Measurements from ENCODE around the gene TMIGD3. TPM values are rescaled to one million over a fixed set of nuclear protein-coding genes. Genes with fewer than 3 reads are reported as not detected.
A peak's percentile ranks its signal among the peaks of the same experiment; 100 is the strongest.

TMIGD3 gene
- polyA plus RNA-seq, 3 donors = 2.0 to 3.1 (median 2.1) TPM

DNA sequence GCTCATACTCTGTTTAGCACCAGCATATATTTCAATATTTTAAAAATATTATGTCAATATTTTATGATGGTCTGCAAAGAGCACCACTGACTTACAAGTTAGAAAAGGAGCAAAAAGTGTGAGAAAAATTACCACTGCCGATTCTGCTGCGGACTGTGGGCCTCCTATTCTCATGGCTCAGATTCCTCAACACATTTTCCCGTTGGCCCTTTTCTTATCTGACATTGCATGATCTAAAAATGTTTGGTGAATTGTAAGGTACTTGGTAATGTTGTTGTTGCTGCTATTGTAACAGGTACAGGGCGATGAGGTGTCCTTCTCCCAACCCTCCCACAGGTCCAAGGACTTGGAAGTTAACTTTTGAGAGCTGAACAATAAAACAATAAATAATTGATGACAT, 28.9 kb downstream of the TMIGD3 start:
- Mint-ChIP-seq H3K27me3 (ENCODE audit: low read depth in 3 of 3) (no peaks in the 10 kb centered on the region), H3K36me3 (peaks cover 31% of the 10 kb centered on the region in 2 donors), H3K9me3 (no peaks in the 10 kb centered on the region), H3K4me3 (peak overlapping the region; percentile 85 to 97), H3K4me1 (peaks cover 50% of the 10 kb centered on the region), H3K27ac (peak overlapping the region in 6 of 7 donors; percentile 97 to 98 (median 98))
- Histone ChIP-seq H3K4me1 (ENCODE audit: control insufficient read depth in 1 of 2, insufficient read depth in 2 of 2, low read length in 2 of 2) (peaks cover 74 to 83% of the 10 kb centered on the region in 2 donors), H4K20me1 (ENCODE audit: insufficient read depth, low read length) (no peaks in the 10 kb centered on the region), H3K4me3 (replicated peaks in 1 of 3; ENCODE audit: low read depth in 2 of 3, low read length in 3 of 3) (peak overlapping the region; percentile 86 to 100 (median 96)), H3K9ac (ENCODE audit: insufficient read depth, low read length, poor library complexity, severe bottlenecking) (peak overlapping the region; percentile 86), H3K79me2 (ENCODE audit: insufficient read depth, low read length) (peaks cover 66% of the 10 kb centered on the region), H3K27me3 (ENCODE audit: control insufficient read depth in 2 of 2, insufficient read depth in 2 of 2, low read length in 2 of 2) (no peaks in the 10 kb centered on the region), H3K9me3 (replicated peaks in 1 of 2; ENCODE audit: control insufficient read depth in 1 of 2, insufficient read depth in 1 of 2, low read length in 2 of 2) (no peaks in the 10 kb centered on the region), H2AFZ (ENCODE audit: insufficient read depth, low read depth, low read length, poor library complexity, severe bottlenecking) (peak overlapping the region; percentile 12), H3K27ac (ENCODE audit: low read depth in 1 of 2, low read length in 2 of 2) (peak overlapping the region; percentile 81 to 97), H3K4me2 (replicated peaks; ENCODE audit: extremely low read depth, low read length, poor library complexity, severe bottlenecking) (peak overlapping the region; percentile 89), H3K36me3 (replicated peaks in 1 of 2; ENCODE audit: control insufficient read depth in 1 of 2, insufficient read depth in 2 of 2, low read length in 2 of 2) (peaks cover 12 to 16% of the 10 kb centered on the region in 2 donors)
- no CpG with 5 or more reads among the region's 4 CpGs for WGBS (ENCODE audit: insufficient coverage)
- TF ChIP-seq, protein P1, sequence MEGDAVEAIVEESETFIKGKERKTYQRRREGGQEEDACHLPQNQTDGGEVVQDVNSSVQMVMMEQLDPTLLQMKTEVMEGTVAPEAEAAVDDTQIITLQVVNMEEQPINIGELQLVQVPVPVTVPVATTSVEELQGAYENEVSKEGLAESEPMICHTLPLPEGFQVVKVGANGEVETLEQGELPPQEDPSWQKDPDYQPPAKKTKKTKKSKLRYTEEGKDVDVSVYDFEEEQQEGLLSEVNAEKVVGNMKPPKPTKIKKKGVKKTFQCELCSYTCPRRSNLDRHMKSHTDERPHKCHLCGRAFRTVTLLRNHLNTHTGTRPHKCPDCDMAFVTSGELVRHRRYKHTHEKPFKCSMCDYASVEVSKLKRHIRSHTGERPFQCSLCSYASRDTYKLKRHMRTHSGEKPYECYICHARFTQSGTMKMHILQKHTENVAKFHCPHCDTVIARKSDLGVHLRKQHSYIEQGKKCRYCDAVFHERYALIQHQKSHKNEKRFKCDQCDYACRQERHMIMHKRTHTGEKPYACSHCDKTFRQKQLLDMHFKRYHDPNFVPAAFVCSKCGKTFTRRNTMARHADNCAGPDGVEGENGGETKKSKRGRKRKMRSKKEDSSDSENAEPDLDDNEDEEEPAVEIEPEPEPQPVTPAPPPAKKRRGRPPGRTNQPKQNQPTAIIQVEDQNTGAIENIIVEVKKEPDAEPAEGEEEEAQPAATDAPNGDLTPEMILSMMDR (IDR thresholded peaks at IDR 0.05) = no peak
- DNase-seq = no peak
- intact Hi-C loops (cut with micrococcal nuclease) = loop anchor here (5.0 kb wide), 1 partner anchor 33 kb away; no protein-coding TSS in a partner anchor

DNA sequence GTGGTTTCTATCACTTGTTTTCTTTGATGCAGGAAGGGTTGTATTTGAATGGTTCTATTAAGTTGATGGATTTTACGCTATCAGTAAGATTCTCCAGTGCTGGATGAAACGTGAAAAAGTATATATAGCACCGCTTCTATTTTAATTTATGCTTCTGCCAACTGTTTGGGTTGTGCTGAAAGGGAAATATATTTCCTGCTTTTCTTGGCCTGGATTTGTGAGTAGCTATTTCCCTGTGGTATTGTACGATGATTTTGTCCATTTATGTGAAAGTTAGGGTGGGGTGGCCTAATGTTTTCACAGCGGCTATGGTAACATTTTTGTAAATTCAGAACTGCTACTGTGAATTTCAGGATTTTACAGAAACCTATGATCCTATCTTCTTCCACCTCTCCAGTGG, 29.3 kb downstream of the TMIGD3 start:
- TF ChIP-seq, protein P1 (IDR thresholded peaks at IDR 0.05) = no peak
- no peaks in the 10 kb centered on the region for H3K9me3 Mint-ChIP-seq
- peak overlapping the region; percentile 12 for H2AFZ ChIP-seq (ENCODE audit: insufficient read depth, low read depth, low read length, poor library complexity, severe bottlenecking)

More for the DNA sequence above, 29.3 kb downstream of the TMIGD3 start:
- Histone ChIP-seq H3K4me1 (ENCODE audit: control insufficient read depth in 1 of 2, insufficient read depth in 2 of 2, low read length in 2 of 2) (peaks cover 78 to 87% of the 10 kb centered on the region in 2 donors), H3K9me3 (replicated peaks in 1 of 2; ENCODE audit: control insufficient read depth in 1 of 2, insufficient read depth in 1 of 2, low read length in 2 of 2) (no peaks in the 10 kb centered on the region), H4K20me1 (ENCODE audit: insufficient read depth, low read length) (no peaks in the 10 kb centered on the region), H3K79me2 (ENCODE audit: insufficient read depth, low read length) (peaks cover 66% of the 10 kb centered on the region), H3K27me3 (ENCODE audit: control insufficient read depth in 2 of 2, insufficient read depth in 2 of 2, low read length in 2 of 2) (no peaks in the 10 kb centered on the region), H3K4me3 (replicated peaks in 1 of 3; ENCODE audit: low read depth in 2 of 3, low read length in 3 of 3) (peak overlapping the region; percentile 86 to 100 (median 96)), H3K9ac (ENCODE audit: insufficient read depth, low read length, poor library complexity, severe bottlenecking) (peak overlapping the region; percentile 86), H3K36me3 (replicated peaks in 1 of 2; ENCODE audit: control insufficient read depth in 1 of 2, insufficient read depth in 2 of 2, low read length in 2 of 2) (peaks cover 12 to 17% of the 10 kb centered on the region in 2 donors), H3K27ac (ENCODE audit: low read depth in 1 of 2, low read length in 2 of 2) (peak overlapping the region; percentile 81 to 97), H3K4me2 (replicated peaks; ENCODE audit: extremely low read depth, low read length, poor library complexity, severe bottlenecking) (peak overlapping the region; percentile 89)
- DNase-seq = no peak
- WGBS (ENCODE audit: insufficient coverage) = 0% methylated on average over 1 of the region's 5 CpGs
- Mint-ChIP-seq H3K4me1 (peaks cover 46% of the 10 kb centered on the region), H3K27me3 (ENCODE audit: low read depth in 3 of 3) (no peaks in the 10 kb centered on the region), H3K36me3 (peaks cover 31% of the 10 kb centered on the region in 2 donors), H3K27ac (peak overlapping the region in 6 of 7 donors; percentile 97 to 98 (median 98)), H3K4me3 (peak overlapping the region; percentile 85 to 97)
- intact Hi-C loops (cut with micrococcal nuclease) = loop anchor here (5.0 kb wide), 1 partner anchor 33 kb away; no protein-coding TSS in a partner anchor
